Measurements from ENCODE around the gene DNM2.

Gene DNM2

DNA sequence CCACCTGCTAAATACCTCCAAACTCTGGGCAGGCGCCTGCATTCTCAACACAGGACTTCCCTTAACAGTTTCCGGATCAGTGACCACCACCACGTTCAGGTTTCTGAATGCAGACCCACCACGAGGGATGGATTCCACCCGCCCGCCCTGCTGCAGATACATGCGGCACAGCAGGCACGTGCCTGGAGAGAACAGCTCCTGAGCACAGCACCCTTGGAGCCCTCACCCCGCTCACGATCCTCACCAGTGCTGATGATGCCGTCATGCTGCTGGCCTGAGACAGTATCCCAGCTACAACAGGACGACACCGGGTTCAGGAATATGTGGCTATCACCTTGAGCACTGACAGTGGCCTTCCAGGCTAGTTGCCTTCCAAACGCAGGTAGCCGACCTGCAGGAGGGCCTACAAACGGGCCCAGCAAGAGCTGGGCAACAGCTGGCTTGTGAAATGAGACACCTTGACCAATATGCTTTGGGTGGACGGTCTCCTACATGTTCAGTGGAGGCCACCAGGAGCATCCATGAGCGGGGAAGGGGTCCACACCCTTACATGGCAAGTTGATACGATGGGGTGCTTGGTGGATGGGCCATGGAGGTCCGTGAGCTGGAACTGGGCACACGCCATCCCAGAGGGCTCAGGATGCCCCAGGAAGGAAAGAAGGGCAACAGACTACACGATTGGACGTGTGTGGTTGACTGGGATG is 26.5 kb upstream of the DNM2 start:
- no peak for DNase-seq

DNA sequence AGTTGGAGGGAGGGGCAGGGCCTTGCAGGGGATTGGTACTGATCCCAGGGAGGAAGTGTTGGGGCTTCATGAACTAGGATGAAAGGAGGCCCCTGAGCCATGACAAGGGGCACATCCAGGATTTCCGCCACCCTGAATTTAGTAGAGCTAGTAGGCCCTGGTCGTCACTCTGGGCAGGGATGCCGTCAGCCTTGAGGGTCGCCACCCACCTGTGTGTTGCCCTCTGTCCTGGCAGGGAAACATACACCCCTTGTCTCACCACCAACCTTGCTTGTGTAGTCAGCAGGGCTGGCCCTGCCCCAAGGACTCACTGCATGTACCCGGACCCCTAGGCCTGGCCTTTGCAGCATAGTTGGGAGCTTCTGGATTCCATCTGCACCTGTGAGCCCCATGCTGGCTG is 26.0 kb upstream of the DNM2 start:
- no peak for DNase-seq

DNA sequence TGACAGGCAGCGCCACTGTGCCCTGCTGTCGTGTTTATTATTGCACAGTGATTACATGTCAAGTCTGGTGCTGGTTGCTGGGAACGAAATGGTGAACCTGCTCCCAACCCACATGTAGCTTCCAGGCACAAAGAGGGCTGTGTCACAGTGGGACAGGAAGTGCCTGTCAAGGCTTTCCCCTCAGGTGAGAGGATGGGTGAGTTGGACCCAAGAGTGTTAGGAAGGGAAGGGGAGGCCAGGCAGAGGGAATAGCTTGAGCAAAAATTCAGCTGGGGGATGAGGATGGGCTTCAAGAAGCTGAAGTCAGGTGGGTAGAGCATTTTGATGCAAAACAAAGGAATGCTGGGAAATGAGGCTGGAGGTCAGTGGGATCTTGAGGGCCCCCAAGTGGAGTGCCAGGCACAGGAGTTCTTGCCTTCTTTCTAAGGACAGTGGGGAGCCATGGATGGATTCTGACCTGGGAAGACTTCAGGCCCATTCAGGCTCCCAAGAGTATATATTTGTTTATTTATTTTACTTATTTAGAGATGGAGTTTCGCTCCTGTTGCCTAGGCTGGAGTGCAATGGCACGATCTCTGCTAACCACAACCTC is 25.1 kb upstream of the DNM2 start:
- DNase-seq = no peak

DNA sequence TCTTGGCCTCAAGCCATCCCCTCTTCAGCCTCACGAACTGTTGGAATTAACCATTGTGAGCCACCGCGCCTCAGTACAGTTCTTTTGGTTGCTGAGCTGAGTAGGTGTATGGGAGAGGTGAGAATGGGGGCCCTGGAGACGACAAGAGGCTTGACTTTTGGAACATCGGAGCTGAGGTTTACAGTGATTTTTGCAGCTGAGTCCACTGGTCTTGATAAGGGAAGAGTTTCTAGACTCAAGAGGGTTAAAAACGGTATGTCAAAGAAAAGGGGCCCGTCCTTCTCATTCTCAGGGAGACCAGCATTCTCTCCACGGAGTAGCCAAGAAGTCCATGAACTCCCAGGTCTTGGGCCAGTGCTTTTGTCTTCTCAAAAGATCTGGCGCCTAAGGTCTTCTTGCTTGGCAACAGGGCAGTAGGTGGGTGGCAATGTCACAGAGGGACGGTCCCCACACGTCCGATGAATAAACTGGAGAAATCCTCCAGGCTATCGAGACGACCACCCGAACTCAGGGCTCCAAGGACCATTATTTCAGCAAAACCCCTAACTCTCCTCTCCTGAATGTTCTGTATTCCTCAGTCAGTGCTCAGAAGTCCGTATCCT is 23.1 kb upstream of the DNM2 start:
- DNase-seq = peak; percentile 41

DNA sequence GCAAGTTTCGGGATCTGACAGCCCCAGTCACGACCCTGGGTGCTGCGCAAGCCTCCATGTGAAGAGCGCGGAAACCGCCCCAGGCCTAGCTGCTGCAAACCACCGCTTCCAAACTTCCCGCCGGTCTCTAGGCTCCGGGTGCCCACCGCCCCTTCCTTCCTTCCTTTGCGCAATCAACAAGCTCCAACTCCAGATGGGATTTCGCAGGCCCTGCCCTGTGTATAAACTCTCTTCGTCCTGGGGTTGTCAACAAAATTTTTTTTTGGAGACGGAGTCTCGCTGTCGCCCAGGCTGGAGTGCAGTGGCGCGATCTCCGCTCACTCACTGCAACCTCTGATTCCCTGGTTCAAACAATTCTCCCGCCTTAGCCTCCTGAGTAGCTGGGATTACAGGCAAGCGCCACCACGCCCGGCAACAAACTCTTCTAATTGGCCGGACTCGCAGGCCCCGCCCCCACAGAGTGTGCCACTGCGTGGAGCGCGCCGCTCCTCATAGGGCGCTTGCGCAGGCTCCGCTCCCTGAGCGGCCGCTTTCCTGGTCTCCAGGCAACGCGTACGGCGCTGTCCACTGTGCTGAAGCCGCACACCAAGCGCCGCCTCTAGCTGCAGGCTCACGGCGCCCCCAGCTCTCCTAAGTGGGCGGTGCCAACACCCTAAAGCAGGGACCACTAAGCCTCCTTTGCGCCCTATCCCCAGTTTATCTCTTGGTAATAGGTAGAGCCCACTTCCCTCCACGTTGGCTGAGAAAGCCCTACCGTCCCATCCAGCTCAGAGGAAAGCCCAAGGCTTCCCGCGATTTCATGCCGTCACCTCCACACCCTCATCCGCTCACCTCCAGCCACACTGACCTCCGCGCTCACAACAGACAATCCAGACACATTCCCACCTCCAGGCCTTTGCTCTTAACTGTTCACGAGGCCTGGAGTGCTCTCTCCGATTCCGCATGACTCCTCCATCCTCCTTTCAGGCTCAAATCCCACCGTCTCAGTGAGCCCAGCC is 22.2 kb upstream of the DNM2 start:
- peak; percentile 93 for DNase-seq

DNA sequence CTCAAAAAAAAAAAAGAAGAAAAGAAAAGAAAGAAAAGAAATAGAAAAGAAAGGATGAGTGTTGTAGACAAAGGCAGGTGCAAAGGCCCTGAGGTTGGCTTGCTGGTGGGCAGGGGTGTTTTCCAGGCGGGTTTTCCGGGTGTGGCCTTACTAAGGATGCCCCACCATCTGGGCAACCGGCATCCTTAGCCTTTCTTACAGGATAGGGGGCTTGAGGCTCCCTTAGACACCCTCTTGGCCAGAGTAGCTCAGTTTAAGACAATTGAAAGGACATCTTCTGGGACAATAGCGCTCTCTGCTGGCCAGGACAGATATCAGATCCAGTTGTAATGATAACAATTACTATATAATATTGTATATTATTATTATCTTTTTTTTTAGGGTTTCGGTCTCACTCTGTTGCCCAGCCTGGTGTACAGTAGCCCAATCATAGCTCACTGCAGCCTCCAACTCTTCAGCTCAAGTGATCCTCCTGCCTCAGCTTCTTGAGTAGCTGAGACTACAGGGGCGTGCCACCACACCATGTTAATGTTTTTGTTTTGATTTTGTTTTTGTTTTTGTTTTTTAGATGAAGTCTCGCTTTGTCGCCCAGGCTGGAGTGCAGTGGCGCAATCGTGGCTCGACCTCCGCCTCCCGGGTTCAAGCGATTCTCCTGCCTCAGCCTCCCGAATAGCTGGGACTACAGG is 18.1 kb upstream of the DNM2 start:
- peak; percentile 68 for DNase-seq

DNA sequence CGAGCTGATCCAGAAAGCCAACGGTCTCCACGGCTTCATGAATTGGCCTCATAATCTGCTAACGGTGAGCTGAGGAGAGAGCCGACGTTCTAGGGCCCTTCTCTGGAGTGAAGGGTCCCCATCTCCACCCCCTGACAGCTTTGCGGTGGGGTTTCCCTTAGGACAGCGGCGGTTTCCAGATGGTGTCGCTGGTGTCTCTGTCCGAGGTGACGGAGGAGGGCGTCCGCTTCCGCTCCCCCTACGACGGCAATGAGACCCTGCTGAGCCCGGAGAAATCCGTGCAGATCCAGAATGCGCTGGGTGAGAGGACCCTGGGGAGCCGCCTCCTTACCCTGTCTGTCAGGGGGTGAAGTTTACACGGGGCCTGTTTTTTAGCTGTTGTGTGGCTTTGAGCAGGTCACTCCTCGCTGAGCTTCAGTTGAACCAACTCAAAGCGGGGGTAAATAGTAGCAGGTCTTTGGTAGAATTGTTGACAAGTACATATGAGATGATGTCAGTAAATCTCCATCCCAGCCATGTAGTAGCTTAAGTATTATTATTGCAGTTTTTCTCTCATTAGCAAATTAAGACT is 15.8 kb upstream of the DNM2 start:
- DNase-seq = peak; percentile 54

DNA sequence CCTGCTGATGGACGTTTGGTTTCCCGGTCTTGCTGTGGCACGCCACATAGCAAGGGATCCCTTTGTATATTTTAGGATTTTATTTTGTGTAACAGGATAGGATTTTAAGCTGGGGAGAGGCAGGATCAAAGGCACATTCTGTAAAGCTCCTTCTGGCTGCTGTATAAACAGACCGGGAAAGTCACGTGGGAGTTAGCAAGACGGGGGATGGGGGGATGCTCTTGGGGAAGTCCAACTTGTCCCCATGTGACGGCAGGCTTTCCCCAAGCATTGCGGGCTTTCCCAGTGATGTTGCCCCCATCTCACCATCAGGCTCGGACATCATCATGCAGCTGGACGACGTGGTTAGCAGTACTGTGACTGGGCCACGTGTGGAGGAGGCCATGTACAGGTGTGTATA is 10.9 kb upstream of the DNM2 start:
- DNase-seq = no peak

DNA sequence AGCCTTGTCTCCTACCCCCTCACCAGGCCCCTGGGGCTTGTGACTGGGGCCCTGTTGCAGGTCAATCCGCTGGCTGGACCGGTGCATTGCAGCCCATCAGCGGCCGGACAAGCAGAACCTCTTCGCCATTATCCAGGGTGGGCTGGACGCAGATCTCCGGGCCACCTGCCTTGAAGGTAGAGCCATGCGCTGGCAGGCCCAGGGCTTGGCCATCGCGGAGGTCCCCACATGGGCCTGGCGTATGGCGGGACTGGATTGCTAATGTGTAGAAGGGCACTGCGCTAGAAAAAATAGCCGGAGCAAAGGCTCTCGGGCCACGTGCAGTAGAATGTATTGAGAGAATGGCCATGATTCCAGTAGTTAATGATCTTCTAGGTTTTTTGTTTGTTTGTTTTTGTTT is 10.4 kb upstream of the DNM2 start:
- DNase-seq = no peak

DNA sequence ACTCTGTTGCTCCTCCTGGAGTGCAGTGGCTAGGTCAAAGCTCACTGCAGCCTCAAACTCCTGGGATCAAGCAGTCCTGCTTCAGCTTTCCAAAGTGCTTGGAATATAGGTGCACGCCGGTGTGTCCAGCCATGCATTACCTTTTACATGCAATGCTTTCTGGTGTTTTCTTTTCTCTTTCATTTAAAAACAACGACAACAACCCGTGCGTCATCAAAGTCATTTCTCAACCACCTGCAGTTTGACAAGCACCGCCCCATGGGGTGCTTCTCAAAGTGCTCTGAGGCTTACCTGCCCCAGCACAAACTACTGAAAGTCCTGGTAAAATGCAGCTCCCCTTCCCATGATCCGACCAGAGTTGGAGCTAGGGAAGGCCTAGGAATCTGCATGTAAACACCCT is 9.6 kb upstream of the DNM2 start:
- DNase-seq = no peak

DNA sequence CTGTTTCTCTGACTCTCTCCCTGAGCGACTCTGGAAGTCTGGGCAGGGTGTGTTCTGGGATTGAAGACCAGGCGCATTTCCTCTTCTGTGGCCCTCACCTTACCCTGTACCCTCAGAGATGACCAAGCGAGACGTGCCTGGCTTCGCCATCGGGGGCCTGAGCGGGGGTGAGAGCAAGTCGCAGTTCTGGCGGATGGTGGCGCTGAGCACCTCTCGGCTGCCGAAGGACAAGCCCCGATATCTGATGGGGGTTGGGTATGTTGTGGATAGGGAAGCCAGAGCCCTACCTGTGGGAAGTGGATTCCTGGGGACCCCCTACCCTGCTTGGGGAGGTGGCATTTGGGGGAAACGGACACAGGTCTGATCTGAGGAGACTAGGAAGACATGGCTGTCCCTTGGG is 5.8 kb upstream of the DNM2 start:
- DNase-seq = no peak

DNA sequence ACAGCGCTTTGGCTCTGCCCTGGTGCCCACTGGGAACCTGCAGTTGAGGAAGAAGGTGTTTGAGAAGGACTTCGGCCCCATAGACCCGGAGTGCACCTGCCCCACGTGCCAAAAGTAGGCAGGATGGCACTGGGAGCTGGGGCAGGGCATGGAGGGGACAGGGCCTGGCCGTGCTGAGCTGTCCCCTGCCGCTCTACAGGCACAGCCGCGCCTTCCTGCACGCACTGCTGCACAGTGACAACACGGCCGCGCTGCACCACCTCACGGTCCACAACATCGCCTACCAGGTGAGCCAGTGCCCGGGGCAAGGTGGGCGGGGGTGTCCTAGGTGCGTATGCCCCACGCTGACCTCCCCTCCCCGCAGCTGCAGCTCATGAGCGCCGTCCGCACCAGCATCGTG is 5.1 kb upstream of the DNM2 start:
- no peak for DNase-seq

DNA sequence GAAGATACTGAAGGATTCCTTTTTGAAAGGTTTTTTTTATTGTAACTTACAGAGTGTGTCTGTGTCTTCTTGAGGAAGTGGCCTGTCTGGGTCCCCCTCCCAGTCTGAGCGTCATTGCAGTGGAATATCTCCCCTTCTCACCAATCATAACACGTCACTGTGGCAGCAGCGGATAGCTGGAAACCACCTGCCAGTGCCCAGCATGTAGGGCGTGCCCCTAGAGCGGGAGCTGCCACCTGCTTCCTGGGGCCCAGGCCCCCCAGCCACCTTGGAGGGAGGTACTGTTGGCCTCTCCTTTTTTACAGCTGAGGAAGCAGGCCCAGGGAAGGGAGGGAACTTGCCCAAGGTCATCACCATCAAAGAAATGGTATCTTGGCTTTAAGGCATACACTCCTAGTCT is 4.6 kb upstream of the DNM2 start:
- DNase-seq = peak; percentile 66

DNA sequence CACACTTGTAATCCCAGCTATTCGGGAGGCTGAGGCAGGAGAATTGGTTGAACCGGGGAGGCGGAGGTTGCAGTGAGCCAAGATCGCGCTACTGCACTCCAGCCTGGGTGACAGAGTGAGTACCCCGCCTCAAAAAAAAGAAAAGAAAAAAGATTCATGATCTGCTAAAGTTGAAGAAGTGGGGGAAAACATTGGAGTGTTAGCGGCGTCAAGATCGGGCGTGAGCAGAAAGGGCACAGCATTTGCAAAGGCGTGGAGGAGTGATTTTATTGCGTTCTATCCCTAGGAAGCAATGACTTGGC is 874 bp upstream of the DNM2 start:
- DNase-seq = no peak

DNA sequence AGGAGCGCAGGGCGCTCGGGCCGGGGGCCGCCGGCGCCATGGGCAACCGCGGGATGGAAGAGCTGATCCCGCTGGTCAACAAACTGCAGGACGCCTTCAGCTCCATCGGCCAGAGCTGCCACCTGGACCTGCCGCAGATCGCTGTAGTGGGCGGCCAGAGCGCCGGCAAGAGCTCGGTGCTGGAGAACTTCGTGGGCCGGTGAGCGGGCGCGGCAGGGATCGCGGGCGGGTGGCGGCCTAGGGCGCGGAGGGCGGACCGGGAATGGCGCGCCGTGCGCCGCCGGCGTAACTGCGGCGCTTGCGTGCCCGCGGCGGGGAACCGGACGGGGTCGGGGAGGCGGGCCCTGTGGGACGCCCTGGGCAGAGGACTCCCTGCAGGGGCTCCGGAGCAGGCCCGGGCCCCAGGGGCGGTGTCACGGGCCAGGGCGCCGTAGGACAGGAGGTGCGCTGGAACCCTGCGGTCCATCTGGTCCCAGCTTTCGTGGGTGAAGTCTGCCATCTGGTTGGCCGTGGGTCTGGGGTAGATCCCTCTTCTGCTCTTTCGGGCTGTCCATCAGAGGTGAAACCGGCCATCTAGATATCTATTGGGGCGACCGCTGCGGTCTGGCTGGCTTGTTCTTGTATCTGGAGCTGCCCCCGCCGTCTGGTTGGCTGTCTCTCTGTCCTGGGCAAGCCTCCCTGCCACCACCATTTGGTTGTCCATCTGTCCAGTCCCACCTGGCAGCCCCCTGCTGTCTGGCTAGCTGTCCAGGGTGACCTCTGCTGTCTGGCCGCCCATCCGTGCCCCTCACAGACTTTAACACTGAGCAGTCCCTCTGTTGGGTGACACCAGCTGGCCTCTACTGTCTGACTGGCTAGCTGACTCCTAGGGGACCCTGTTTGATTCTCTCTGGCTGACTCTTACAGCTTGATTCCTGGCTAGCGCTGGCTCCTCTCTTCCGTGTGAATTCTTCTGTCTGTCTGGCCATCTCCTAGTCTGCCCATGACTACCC is 622 bp downstream of the DNM2 start:
- DNase-seq = peak; percentile 22

DNA sequence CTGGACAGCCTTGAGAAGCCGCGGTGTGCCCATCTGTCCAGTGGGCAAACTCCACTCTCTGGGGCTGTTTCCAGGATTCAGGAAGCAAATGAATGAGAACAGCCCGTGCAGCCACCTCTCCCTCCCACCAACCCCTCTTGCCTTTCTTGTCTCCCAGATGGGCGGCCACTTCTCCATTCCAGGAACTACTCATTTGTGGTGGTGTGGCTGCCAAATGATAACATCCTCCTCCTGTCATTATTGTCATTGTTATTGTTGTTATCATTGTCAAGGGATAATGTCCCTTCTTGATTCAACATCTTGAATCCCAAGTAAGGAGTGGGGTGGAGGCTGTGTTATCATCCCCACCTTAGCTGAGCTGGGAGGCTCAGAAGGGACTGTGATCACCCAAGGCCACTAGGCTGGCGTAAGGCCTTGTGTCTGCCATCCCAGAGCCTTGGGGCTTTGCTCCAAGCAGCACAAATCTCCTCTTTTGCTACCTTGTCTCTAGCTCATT is 1.6 kb downstream of the DNM2 start:
- DNase-seq = no peak

DNA sequence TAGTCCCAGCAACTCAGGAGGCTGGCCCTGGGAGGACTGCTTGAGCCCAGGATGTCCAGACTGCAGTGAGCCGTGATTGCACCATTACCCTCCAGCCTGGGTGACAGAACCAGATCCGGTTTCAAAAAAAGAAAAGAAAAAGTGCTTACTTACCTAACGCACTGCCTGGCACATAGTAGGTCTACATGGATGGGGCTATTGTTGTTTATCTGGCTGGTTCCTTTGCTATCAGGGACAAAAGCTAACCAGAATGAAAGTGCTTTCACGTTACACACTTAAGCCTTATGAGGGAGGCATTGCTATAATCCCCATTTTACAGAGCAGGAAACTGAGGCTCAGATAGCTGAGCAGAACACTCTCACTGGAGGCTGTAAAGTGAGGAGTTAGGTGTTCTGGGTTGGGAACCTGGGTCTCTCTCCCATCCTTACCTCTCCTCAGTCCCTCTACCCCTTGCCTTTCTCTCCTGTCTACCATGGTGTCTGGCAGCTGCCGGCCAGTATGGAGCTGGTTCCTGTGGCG is 2.8 kb downstream of the DNM2 start:
- no peak for DNase-seq

DNA sequence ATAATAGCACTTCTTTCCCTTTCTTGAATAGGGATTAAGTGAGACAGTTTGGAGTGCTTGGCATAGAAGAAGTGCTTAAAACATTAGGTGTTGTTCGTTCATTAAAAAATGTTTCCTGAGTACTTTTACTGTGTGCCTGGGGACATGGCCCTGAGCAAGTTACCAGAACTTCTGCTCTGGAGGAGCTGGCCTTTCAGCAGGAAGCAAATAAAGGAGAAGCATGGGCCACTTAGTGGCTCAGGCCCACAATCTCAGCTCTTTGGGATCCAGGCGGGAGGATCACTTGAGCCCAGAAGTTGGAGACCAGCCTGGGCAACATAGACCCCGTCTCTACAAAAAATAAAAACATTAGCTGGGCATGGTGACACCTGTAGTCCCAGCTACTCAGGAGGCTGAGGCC is 5.7 kb downstream of the DNM2 start:
- DNase-seq = no peak

DNA sequence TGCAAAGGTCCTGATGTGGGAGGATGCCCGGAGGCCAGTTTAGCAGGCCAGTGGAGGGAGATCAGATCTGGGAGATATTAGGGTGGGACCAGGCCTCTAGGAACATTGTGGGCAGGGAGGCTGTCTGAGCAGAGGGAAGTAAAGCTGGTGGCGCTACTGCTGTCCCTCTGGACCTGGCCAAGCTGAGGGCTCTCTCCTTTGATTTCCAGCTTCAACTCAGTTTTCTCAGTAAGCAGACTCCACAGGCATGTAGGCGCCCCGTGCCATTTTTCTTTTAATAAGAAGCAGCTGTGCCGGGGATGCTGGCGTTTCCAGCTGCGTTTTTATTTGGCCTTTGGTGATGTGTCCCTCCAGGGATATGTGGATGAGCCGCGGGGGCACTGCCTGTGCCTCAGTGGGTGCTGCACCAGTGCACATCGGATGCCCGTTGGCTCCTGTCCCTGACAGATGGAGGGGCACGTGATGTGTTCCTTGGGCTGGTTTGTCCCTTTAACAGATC is 6.7 kb downstream of the DNM2 start:
- DNase-seq = no peak

DNA sequence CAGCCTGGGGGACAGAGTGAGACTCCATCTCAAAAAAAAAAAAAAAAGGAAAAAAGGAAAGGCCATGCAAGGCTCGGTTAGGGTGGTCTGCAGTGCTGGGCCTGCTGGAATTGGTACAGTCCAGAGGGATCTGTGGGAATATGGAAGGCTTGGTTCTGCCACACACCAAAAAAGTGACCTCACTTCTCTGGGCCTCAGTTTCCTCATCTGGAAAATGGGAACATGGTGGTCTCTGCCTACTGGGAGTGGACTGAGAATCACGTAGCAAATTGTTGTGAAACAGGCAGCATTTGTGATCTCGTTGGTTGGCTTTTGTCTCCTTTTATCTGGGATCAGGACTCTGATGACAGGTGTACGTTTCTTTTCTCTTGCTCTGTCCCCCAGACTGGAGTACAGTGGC is 7.5 kb downstream of the DNM2 start:
- DNase-seq = no peak

DNA sequence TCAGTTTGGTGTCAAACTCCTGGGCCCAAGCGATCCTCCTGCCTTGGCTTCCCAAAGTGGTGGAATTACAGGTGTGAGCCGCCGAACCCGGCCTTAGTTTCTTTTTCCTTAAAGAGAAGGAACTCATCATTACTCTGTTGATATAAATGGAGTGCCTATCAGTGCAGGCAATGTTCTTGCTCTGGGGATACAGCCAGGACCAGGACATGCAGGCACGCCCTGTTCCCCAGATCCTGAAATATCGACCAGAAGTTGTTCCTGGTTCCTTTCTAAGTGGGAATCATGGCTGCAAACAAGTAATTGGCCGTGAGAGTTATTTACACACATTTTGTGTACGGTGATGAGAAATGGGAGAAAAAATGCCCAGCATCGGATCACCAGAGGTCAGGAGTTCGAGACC is 8.4 kb downstream of the DNM2 start:
- no peak for DNase-seq
